Daoy (cell line): ENCODE measurements around the gene IL21R. TPM values are rescaled to one million over a fixed set of nuclear protein-coding genes. Genes with fewer than 3 reads are reported as not detected.
"Not testable (repeated sequence)": the region's sequence is repeated elsewhere in the genome, so short reads cannot be mapped to it uniquely, and the experiment has no call there.

Source experiments
- DNase-seq: peaks from one replicate; pipeline ENCODE4 v3.0.0-alpha.2; 2015; ENCODE audit warnings: low read depth
- total RNA-seq: library from RNA; depleted of rRNA; stranded (reverse); fragments of >200 nt; shearing (Covaris generic); gene quantifications from 2 replicates; pipeline ENCODE4 v1.2.3, GENCODE V29; 2014

IL21R gene
- total RNA-seq, 1 experiment from 2014 or later, result not detected

- DNase-seq, result peak; percentile 41
Measured at GRCh38 chr16:27400751-27401620, 988 bp upstream of the IL21R start.

- no peak for DNase-seq
Measured at GRCh38 chr16:27402569-27402963, 592 bp downstream of the IL21R start.

GRCh38 chr16:27402964-27403600 is 1.1 kb downstream of the IL21R start:
- DNase-seq, result no peak

- no peak for DNase-seq
Measured at GRCh38 chr16:27403601-27403992, 1.6 kb downstream of the IL21R start.

- DNase-seq, result no peak
Measured at GRCh38 chr16:27404163-27404823, 2.3 kb downstream of the IL21R start.

- DNase-seq, result no peak
Measured at GRCh38 chr16:27405546-27406451, 3.8 kb downstream of the IL21R start.

- DNase-seq, result no peak
Measured at GRCh38 chr16:27406511-27407128, 4.6 kb downstream of the IL21R start.

GRCh38 chr16:27407133-27407532 is 5.2 kb downstream of the IL21R start:
- DNase-seq, result no peak

GRCh38 chr16:27408012-27408601 is 6.1 kb downstream of the IL21R start:
- DNase-seq, result peak; percentile 28

- no peak for DNase-seq
Measured at GRCh38 chr16:27408602-27409031, 6.6 kb downstream of the IL21R start.

GRCh38 chr16:27409958-27410357 is 8.0 kb downstream of the IL21R start:
- not testable (repeated sequence) for DNase-seq

- no peak for DNase-seq
Measured at GRCh38 chr16:27410761-27411160, 8.8 kb downstream of the IL21R start.

- no peak for DNase-seq
Measured at GRCh38 chr16:27413956-27414355, 12.0 kb downstream of the IL21R start.

- DNase-seq, result no peak
Measured at GRCh38 chr16:27414788-27415431, 12.9 kb downstream of the IL21R start.

GRCh38 chr16:27417047-27417671 is 15.2 kb downstream of the IL21R start:
- DNase-seq, result no peak

GRCh38 chr16:27421961-27422740 is 20.2 kb downstream of the IL21R start:
- no peak for DNase-seq

- DNase-seq, result no peak
Measured at GRCh38 chr16:27424772-27425498, 23.0 kb downstream of the IL21R start.

- DNase-seq, result no peak
Measured at GRCh38 chr16:27425961-27426360, 24.0 kb downstream of the IL21R start.
